AG20443 (cell line): ENCODE measurements around the gene DCXR.
A peak's percentile ranks its signal among the peaks of the same experiment; 100 is the strongest.

Experiments
- DNase-seq: peaks from one replicate; pipeline ENCODE4 v3.0.0; 2012; ENCODE audit warnings: low spot score, mixed read lengths

Gene DCXR

DNA sequence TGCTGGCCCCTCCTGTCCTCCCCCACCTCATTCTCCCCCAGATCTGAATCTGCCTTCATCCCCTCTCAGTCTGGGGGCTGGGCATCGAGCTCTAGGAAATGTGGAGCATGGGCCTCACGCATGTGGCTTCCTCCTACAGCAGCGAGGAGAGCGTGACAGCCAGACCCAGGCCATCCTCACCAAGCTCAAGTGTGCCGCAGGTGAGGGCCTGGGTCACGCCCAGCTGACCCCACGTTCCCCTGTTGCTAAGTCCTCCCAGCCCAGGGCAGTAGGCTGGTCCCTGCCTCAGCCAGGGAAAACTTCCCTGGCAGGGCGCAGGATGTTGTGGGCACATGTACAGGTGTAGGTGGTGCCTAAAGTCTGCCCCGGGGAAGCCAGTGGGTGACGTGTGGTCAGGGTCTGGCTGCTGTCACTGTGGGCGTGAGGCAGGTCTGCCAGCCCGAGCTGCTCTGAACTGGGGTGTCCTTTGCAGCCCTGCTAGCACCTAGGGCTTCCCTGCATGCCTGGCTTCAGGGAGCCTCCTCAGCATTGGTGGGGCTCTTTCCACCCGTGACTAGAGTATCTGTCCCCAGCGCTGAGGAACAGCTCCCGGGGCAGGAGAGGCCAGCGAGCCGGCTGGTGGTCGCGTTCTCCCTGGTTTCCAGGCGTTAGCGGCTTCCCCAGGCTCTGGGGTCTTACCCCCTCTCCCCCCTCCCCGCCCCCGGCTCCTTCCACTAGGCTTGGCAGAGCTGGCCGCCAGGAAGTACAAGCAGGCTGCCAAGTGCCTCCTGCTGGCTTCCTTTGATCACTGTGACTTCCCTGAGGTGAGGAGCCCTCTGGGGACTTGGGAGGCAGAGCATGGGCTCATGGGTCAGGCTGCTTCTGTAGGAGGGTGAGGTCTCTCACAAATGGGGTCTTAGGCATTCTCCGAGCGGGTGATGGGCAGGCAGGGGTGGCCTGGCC is 17.8 kb upstream of the DCXR start:
- DNase-seq, result no peak

- DNase-seq, result no peak
Observed at GRCh38 chr17:82054351-82055022, 17.0 kb upstream of the DCXR start.

DNA sequence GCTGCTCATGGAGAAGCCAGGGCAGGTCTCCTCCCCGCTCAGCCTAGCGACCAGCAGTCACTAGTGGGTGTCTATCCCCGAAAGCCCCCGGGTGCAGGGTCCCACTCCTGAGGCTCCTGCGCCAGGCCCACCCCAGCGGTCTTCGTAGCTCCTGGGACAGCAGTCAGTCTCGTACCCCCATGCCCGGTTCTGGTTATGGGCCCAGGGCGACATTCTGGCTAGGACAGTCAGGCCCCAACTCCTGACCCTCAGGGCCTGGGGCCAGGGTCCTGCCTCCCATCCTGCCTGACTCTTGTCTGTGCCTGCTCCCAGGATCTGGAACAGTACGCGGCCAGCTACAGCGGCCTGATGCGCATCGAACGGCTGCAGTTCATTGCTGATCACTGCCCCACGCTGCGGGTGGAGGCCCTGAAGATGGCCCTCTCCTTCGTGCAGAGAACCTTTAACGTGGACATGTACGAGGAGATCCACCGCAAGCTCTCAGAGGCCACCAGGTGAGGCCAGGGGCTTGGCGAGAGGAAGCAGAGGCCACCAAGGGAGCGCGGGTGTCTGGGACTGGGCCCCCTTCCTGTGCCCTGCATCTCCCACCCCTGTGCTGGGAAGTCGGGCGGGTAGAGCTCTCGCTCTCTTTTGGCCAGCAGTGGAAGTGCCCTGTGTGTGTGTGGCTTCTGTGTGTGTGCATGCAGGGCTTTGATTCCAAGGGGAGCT is 16.2 kb upstream of the DCXR start:
- DNase-seq, result no peak

- no peak for DNase-seq
Observed at GRCh38 chr17:82053130-82053529, 15.6 kb upstream of the DCXR start.

- peak; percentile 30 for DNase-seq
Observed at GRCh38 chr17:82052638-82053059, 15.2 kb upstream of the DCXR start.

GRCh38 chr17:82051776-82052637 is 14.5 kb upstream of the DCXR start, which contains the start of the genes GPS1 and RFNG:
TSS of gene GPS1 (plus strand) at chr17:82051898. CDS start at chr17:82051932, 34 bp downstream.
TSS of gene RFNG (minus strand) at chr17:82051811. CDS start at chr17:82051766, 45 bp downstream.
- peak; percentile 92 for DNase-seq

DNA sequence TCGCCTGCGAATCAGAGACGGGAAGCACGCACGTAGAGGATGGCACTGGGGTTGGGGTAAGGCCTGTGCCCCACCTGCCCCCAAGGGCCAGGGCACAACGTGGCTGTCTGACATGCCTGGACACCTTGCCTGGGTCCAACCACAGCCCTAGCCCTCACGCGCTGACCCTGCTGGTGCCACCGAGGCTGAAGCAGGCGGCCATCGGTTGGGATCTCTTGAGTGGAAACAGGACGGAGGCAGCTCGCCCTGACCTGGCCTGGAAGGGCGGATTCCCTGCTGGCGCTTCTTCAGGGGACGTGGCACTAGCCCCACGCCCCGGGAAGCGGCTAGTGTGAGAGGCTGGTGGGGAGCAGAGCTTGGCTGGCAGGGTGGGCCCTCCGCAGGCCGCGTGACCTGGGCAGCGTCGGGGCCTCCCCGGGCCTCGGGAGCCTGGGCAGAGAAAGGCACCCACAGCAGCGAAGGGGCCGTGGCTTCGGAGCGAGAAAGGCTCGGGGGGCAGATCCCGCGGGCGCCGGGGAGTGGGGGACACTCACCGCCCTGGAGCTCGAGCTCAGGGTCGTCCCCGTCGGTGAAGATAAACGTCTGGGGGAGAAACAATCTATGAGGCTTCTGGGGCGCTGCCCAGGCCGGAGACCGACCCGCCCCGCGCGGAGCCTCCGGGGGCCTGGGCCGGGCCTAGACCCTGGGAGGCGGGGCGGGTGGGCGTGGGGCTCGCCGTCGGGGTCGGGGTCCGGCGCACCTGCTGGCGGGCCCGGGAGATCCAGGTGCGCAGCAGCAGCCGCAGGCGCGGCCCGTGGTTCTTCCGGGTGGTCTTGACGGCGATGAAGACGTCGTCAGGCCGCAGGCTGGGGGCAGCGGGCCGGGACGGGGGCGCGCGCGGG is 13.5 kb upstream of the DCXR start:
- DNase-seq, result peak; percentile 59

DNA sequence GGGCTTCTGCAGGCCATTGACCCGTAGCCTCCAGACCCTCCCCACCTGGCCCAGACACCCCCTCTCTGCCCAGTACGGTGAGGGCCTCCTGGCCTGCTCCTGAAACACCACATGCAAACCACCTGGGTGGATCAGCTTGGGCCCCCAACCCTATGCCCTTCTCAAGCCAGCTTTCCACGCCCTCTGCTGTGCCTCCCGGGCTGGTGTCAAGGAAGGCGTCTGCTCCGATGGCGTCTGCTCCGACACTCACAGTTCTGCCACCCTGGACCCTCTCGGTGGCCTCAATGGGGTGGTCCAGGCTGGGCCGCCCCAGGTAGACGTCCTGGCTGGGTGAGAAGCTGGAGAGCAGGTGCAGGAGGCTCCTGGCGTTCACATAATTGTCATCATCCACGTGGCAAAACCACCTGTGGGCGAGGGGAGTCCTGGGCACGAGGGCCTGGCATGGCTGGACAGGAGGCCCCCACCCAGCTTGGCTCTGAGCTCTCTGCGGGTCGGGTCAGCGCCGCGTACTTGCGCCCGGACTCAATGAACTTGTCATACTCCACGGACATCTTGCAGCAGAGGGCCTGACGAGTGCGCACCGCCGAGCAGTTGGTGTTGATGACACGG is 12.8 kb upstream of the DCXR start:
- no peak for DNase-seq

GRCh38 chr17:82049521-82049971 is 12.0 kb upstream of the DCXR start:
- DNase-seq, result no peak

DNA sequence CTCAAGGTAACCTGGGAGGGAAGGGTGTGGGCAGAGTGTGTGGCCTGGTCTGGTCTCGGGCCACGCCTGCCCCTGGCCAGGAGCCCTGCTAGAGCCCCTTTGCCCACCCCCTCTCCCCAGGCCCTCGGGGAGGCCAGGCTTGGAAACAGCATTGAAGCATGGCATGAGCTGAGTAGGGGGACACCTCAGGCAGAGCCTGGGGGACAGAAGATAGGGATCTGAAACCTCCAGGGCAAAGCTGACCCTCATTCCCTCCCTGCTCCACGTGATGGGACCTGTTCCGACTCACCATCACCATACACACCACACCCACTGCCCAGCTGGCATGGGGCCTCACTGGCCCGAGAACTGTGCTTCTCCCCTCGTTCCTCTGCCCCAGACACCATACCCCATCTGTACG is 11.6 kb upstream of the DCXR start:
- no peak for DNase-seq

GRCh38 chr17:82048571-82048971 is 11.1 kb upstream of the DCXR start:
- DNase-seq, result no peak

- DNase-seq, result no peak
Observed at GRCh38 chr17:82047914-82048570, 10.5 kb upstream of the DCXR start.

GRCh38 chr17:82047379-82047778 is 9.9 kb upstream of the DCXR start:
- DNase-seq, result no peak

DNA sequence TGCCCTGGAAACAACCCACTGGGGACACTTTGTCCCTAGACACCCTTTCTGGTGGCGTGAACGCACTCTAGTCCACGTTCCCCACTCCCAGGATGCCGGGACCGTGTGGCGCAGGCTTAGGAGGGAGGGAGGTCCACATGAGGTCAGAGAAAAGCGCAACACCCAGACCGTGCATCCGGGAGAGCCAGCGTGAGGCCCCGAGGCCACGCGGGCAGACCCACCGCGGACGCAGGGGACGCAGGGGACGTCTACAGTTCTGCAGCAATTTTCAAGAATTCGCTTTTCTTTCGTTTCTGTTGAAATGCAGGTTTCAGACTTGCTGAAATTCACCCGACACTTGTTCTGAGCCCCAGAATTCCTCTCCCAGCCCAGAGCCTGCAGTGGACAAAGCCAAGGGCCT is 9.4 kb upstream of the DCXR start:
- DNase-seq, result no peak

DNA sequence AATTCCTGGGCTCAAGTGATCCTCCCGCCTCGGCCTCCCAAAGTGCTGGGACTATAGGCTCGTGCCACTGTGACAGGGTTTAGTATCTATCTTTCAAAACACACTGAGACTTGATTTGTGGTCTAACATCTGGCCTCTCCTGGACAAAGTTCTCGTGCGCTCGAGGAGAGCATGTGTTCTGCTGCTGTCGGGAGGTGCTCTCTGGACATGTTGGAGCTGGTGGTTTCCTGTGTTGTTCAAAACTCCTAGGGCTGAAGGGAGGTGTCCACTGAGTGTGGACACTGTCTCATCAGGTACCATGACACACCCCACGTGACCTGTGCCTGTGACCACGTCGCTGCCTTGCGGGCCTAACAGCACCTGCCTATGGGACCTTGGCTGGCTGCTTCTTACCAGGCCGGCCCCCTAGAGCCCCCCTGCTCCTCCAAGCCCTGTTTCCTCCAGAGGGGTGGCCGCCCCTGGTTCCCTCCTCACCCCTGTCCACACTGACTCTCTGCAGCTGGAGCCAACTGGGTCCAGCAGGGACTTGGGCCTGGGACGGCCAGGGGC is 8.5 kb upstream of the DCXR start:
- no peak for DNase-seq

GRCh38 chr17:82043507-82043906 is 6.0 kb upstream of the DCXR start:
- DNase-seq, result no peak

DNA sequence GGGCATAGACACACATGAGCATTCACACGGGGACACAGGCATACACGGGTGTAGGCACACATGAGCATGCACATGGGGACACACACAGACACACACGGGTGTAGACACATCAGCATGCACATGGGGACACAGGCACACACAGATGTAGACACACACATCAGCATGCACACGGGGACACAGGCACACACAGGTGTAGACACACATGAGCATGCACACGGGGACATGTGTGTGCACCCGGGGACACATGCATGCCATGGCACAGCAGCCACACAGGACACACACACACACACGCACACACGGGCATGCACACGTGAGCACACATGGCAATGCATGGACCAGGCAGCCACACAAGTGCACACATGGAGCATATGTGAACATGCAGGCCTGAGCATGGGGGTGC is 5.2 kb upstream of the DCXR start:
- DNase-seq, result no peak

GRCh38 chr17:82041144-82041814 is 3.8 kb upstream of the DCXR start:
- DNase-seq, result no peak
